GM18508 (cell line): ENCODE measurements around the gene PNKP.

Experiments used
- ATAC-seq: cut with Tn5 transposase; IDR thresholded peaks from one replicate; pipeline ENCODE4 v1.9.1; 2021; ENCODE audit warnings: moderate number of reproducible peaks; ENCODE audit not compliant: insufficient read depth, unreplicated experiment

The PNKP gene

DNA sequence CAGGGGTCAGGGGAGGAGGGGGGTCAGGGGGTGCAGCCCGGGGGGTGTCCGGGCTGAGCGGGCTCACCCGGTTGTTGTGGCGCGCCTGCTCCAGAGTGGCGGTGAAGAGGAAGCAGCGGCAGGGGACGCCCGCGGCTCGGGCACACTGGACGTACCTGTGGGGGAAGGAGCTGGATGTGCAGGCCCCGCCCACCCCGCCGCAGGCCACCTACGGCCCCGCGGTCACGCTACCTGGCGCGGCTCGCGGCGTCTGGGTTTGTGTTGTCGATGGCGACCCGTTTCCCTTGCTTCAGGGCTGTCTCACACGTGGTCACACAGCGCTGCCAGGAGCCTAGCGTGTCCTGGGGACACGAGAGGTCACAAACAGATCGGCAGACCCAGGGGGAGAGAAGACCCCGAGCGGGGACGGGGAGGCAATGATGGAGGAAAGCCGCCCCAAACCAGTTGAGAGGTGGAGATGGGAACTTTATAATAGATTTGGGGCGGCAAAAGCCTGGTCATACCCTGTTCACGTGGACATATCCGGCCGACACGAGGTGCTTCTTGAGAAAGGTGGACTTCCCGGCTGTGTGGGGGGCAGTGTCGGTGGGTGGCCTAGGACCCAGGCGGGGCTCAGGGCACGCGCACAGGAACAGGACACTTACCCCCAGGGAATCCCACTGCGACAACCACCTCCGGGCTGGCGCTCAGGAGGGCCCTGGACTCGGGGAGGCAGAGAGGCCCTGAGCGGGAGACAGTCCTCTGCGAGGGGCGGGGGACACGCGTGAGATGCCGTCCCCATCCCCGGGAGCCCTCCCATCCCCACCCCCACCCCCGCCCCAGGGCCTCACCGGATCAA lies 5.6 kb downstream of the PNKP start:
- ATAC-seq = no peak

DNA sequence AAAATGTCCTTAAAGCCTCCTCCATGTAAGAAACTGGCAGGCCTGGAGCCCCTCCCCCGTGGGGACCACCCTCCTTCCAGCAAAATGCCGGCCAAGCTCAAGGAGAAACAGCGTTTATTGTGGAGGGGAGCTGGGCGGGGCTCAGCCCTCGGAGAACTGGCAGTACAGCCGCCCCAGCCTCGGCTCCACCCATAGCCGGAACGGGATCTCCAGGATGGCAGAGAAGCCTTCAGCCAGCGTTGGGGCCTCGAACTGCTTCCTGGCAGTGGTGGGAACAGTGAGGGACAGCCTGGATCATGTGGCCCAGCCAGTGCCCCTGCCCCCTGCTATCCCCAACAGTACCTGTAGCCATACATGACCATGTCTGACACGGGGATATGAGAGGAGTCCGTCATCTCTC lies 6.3 kb downstream of the PNKP start:
- ATAC-seq = no peak

DNA sequence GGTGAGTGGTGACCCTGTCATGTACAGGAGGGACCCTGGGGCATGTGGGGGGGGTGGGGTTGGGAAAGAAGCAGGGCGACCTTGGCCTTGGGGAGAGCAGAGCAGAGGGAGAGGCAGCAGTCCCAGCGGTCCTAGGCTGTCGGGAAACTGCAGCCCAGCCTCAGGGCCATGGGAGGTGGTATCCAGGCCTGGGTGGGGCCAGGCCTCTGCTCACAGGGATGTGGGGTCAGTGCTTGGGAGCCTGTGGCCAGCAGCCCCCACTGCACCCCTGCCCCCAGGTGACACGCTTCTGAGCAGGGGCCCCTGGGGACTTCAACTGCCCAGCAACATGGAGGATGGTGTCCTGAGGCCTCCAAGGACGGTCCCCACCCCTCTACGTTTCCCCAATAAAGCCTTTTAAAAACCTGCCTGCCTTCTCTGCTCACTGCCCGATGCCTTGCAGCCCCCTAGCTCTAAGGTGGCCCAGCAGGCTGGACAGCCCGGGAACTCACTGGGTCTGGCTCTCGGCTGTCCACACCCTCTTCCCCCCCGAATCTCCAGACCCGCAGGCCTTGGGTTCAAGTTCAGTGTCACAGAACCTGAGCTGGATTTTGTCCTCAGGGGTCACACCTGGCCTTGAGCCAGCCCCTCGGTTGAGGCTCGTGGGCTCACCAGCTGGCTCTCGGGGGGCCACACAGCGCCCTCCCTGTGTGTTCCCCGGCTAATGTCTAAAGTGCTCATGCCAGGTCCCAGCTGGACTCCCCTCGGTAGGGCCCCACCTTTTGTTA lies 6.9 kb downstream of the PNKP start:
- no peak for ATAC-seq

DNA sequence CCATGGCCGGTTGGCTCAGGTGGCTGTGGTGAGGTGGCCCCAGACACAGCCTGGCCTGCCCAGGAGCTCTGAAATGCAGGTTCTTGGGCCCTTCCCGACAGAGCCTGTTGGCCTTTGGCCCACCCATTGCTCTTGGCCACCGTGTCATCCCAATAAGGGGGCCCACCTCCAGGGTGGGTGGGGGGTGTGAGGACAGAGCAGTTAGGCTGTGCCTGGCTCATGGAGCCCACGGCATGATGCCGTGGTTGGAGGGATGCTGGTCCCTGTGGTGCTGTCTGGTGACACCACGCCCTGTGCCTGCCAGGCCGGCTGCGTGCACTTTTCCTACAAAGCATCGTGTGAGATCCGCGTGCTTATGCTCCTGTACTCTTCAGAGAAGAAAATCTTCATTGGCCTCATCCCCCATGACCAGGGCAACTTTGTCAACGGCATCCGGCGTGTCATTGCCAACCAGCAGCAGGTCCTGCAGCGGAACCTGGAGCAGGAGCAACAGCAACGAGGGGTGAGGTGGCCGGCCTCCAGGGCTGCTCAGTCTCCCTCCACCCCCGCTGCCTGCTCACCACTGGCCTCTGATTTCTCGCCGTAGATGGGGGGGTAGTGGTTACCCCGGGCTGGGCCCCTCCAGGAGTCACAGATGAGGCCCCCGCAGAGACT lies 7.6 kb downstream of the PNKP start:
- no peak for ATAC-seq

DNA sequence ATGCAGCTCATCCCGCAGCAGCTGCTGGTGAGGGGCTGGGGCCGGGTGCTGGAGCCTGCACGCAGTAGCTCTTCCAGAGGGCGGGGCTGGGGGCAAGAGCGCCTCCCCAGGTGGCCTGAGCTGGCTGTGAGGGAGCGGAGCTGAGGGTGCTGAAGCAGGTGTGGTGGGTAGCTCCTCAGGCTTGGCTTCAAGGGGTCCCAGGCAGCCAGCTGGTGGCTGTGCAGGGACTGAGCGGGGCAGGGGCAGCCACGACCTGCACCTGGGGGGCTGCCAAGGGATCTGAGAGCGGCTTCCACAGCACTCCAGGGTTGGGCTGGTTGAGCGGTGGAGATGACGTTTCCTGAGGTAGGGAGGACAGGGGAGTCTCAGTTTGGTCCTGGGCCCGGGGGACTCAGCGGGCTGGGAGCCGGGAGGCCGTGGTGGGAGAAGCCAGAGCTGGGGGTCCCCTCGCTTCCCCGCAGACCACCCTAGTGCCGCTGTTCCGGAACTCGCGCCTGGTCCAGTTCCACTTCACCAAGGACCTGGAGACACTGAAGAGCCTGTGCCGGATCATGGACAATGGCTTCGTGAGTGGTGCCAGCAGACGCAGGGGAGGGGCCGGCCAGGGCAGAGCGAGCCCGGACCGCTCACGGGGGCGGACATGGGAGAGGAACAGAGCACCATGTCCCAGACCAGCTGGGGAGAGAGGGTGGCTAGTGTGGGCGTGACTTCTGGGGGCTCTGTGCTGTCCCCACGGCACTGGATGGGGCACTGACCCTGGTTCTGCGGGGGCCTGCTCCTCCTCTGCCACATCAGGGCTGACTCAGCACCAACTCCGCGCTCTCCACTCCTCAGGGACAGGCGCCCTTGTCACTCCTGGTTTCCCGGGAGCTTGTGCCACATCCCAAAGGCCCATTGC lies 9.0 kb downstream of the PNKP start:
- no peak for ATAC-seq

DNA sequence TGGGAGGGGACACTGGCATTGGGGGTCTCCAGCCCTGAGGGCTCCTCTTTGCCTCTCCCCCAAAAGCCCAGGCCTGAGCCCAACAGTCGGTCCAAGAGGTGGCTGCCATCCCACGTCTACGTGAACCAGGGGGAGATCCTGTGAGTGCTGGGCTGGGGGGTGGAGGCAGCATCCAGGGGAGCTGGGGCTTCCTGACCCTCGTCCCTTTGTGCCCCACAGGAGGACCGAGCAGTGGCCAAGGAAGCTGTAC lies 9.6 kb downstream of the PNKP start:
- ATAC-seq = no peak

DNA sequence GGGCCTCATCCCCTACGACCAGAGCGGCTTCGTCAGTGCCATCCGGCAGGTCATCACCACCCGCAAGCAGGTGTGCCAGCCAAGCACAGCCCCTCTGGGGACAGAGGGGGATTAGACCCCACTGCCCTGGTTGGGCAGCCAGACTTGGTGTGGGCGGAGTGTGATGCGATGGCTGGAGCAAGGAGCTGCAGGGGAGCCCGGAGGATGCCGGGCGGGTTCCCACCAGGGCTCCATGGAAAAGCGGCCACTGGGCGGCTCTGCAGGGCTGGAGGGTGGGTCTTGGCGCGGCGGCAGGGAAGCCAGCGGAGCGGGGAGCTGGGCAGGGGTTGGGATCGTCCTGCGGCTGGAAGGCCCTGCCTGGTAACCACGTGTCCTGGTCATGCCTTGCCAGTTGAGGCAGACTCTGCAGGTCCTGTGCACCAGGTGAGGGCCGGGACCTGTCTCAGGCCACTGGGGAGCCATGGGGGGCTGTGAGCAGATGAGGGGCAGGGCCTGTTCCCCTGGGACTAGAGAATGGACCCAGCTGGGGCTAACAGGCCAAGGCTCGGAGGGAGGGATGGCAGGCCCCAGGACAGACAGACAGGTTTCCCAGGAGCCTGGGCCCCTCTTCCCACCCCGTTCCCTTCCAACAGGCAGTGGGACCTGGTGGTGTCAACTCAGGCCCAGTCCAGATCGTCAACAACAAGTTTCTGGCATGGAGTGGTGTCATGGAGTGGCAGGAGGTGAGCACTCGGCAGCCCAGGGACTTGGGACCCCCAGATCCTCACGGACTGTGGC lies 10.1 kb downstream of the PNKP start:
- ATAC-seq = no peak

DNA sequence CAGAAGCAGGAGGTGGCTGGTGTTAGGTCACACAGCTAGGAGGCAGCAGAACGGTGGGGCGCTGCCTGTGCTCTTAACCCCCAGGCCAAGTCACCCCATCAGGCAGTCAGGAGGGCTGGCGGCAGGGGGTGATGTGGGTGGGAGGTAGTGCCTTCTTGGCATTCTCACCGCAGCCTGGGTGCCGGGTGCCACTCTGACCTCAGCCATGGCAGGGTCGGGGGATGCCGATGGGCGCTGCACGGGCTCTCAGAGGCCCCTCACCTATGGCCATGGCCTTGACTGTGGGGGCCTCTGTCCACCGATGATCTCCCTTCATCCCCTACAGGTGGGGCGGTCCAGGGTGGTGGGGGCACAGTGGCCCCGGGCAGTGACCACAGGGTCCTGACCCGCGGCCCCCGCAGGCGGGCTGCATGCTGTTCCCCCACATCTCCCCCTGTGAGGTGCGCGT lies 10.8 kb downstream of the PNKP start:
- ATAC-seq = no peak

DNA sequence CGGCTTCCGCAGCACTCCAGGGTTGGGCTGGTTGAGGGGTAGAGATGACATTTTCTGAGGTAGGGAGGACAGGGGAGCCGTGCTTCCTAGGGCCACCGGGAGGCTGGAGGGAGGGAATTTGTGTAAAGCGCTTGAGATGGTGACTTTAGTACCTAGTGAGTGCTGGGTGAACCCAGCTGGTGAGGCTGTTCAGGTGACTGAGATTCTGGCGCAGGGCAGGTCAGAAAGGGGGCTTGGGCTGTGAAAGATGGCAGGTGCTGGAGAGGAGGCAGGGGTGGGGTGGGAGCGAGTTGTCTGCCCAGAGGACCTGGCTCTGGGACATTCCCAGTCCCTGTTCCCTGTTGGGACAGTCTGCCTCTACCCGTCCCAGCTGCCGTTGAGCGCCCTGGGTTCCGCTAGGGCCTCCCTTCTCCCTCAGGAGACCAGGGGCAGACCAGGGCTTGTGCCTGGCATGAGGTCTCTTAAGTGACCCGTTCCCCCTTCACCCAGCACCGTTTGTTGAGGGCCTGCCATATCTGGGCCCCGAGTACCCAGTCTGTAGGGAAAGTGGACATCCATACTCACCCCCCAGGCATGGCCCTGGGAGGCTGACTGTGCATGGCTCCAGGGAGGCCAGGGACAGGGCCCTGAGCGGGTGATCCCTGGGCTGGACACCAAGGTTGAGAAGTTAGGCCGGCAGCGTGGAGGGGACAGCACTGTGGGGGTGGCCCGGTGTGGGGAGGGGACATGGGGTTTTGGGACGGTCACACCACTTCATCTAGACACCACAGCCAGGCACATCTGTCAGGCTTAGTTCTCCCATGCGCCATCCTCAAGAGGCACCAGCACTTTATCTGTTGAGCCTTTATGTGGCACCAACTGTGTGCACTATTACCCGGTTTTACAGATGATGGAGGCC lies 11.5 kb downstream of the PNKP start:
- ATAC-seq = no peak

DNA sequence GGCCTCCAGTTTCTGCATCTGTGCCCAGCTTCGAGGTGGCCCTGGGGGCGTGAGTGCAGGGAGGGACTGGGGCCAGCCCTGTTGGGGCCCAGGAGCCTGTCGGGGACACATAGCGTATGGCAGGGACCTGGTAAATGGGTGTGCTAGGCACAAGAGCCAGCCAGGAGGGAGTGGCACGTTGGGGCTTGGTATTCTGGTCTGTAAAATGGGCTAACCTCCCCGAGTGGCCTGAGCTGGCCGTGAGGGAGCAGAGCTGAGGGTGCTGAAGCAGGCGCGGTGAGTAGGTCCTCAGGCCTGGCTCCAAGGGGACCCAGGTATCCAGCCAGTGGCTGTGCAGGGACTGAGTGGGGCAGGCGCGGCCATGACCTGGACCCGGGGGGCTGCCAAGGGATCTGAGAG lies 12.1 kb downstream of the PNKP start:
- ATAC-seq = no peak

DNA sequence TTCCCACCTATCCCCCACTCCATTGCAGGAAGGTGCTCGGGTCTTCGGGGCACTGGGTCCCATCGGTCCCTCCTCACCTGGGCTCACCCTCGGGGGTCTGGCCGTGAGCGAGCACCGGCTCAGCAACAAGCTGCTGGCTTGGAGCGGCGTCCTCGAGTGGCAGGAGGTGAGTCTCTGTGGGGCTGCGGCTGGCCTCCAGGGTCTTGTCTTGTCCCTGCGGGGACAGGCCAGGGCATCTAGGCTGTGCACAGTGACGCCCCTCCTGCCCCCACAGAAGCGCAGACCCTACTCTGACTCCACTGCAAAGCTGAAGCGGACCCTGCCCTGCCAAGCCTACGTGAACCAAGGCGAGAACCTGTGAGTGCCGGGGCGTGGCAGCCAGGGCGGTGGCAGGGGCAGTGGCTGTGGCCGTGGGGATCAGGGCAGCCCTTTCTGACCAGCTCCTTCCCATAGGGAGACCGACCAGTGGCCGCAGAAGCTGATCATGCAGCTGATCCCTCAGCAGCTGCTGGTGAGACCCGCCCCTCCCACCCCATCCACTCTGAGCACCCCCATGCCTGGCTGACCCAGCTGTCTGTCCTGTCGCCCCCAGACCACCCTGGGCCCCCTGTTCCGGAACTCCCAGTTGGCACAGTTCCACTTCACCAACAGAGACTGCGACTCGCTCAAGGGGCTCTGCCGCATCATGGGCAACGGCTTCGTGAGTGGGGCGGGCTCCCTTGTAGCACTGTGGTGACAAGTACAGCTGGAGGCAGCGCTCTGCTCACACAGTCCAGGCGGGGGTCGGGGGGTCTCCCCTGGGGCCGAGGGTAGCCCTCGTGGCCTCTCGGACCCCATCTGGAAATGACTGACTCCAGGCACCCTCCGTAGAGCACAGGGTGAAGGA lies 12.8 kb downstream of the PNKP start:
- no peak for ATAC-seq

DNA sequence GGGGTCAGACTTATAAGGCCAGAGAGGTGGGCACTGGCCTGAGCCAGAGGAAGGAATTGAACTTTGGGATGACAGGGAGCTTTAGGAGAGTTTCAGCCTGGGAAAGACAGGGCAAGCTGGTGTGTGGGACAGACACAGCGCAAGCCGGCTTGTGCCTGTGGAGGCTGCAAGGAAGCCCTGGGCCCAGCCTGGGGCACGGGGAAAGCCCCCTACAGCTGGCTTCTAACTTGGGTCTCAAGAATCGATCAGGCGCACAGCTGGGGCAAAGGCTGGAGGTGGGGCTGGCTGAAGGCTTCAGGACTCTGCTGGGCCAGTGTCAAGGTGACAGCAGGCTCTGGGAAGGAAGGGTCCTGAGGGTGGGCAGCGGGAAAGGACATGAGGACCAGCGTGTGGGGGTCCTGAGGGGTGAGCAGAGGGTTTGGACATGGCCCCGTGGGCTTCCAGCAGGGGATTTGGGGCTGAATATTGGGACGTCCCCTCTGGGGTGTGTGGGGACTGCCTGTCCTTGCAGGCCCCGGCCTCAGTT lies 13.5 kb downstream of the PNKP start:
- ATAC-seq = no peak

DNA sequence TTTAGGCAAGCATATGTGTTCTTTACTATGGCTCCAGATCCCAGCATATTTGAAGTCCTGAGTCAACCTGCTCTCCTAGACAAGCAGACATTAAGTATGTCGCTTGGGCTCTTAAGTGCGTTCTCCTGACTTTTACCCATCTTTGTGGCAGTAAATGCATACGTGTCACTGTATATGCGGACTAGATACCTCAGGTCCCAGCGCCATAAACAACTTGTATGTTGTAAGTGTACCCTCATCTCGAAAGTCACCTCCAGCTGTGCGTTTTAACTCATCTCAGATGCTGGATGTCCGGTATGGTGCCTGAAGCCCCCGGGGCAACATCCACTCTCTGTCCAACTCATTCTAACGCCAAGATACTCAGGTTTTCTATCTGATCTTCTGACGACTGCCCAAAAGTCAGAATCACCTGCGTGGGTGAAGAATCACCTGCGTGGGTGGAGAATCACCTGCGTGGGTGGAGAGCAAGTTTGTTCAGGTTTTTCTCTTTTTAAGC lies 14.7 kb downstream of the PNKP start:
- ATAC-seq = no peak

DNA sequence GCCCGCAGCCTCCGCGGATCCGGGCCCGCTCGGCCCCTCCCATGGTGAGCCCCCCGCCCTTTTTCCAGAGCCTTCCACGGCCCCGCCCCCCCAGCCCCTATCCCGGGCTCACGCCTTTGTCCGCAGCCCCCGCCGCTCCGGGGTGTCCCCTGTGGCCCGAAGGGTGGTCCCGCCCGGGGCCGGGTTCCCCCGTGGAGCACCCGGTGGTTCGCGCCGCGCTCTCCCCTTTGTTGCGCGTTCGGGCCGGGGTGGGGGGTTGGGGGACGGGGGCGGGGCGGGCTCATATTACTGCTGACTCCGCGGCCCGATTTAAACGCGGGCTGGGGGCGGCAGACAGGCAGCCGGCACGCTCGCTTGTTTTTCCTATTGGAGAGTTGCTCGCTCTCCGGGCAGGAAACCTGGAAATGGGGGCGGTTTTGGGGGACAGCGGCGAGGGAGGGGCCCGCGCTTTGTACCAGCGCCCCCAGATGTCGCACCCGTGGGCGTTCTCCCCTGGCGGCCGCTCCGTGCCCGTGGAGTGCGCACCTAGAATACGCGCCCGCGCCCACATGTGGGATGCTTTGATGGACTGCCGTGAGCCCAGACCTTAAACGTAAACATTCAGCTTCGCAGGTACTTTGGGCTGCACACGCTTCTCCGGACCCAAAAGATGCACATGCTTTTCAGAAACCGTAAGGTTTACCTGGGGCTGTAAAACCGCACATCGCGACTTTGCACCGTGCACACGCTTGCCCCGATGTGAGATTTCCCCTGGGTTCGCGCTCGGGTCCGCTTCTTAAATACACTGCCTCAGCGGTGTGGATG lies 15.7 kb downstream of the PNKP start:
- ATAC-seq = no peak

DNA sequence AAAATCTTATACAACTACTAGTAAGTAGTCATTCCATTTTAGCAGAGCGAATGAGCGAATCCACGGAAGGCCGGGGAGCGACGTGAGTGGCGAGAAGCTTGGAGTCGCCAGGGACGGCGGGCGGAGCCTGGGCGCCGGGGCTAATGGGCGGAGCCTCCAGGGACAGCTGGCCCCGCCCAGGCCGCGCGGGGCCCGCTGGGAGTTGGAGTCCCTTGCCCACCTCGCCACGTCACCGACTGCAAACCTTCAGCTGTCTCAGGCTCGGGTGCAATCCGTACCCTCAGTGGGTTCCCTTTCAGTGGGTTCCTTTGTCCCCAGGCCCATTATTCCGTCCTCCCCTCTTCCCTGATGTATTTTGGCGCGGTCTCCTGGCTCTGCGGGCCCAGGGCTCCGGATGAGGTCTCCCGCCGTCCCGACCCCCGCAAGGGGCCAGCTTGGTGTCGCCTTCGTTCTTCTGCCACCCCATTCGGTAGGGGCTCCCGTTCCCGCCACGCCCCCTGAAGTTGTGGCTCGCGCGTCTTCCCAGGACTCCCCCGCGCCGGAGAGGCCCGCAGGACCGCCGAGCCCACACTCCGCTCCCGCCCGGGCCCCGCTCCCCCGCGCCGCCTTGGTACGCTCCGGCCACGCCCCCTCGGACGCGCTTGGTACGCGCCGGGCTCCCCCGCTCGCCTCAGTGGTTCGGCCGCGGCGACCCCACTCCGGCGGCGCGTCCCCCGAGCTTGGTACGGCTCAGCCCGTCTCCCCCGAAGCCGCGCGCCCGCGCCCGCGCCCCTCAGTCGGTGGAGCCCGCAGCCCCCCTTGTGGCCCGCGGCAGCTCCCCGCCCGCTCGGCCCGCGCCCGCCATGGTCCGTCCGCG lies 16.7 kb downstream of the PNKP start, which contains the start of gene PTOV1:
PTOV1 (plus strand) TSS at position 673 of the 856 bp plus-strand sequence.
- no peak for ATAC-seq

DNA sequence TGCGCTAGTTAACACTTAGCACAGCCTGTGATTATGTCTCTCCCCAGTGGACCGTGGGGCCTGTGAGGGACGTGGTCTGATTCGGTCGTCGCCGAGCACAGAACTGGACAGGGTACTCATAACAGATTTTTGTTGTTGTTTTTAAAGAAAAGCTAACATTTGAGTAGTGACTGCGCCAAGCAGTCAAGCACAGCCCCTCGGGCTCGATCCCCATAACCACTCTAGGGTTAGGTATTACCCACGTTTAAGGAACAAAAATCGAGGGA lies 17.2 kb downstream of the PNKP start:
- no peak for ATAC-seq
